Upper lobe of left lung (tissue), 4 donors: ENCODE results near the gene GTPBP1.

ENCODE experiments used
- EP300 ChIP-seq, 4 donors: sonication (generic); formaldehyde crosslinking; IDR thresholded peaks; one replicate each; pipeline ENCODE4 v1.5.1; 2017; ENCODE audit warnings: antibody characterized with exemption in 4 of 4, control low read depth in 2 of 4
- POLR2A ChIP-seq, 4 donors: fragments of 450-650 bp; IDR thresholded peaks; one replicate each; pipeline ENCODE4 v1.5.1; 2016 to 2017; ENCODE audit warnings: antibody characterized with exemption in 4 of 4, mild to moderate bottlenecking in 2 of 4
- POLR2AphosphoS5 ChIP-seq, 2 donors: sonication (generic); formaldehyde crosslinking; IDR thresholded peaks; one replicate each; pipeline ENCODE4 v1.5.1; 2017; ENCODE audit warnings: antibody characterized with exemption in 2 of 2
- TF ChIP-seq, protein P1 (sequence below), 6 experiments: fragments of 450-650 bp in 4 of 6; fragments of 200-600 bp in 2 of 6; sonication (generic) in 2 of 6; IDR thresholded peaks; one replicate each; pipeline ENCODE4 v1.5.1; 2016 to 2019; ENCODE audit warnings: antibody characterized with exemption in 6 of 6

DNA sequence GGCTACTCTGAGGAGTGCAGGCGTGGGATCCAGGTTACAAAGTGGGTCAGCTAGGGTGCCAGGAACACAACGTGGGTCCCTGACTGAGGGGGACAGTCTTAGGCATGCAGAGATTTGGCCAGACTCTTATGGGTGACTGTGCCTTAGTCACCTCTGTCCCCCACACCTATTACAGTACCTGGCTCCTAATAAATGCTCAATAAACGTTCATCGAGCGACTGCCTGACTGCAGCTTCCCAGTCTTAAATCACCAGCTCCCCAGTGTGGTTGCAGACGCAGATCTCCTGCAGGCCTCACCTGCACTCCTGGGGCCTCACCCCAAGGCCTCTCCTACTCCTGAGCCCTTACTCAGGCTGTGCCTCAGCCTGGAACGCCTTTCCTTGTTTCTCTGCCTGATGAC lies 53.3 kb downstream of the GTPBP1 start:
- TF ChIP-seq POLR2AphosphoS5 (IDR thresholded peaks at IDR 0.05): no peak
- TF ChIP-seq POLR2A (IDR thresholded peaks at IDR 0.05): no peak
- TF ChIP-seq, protein P1, sequence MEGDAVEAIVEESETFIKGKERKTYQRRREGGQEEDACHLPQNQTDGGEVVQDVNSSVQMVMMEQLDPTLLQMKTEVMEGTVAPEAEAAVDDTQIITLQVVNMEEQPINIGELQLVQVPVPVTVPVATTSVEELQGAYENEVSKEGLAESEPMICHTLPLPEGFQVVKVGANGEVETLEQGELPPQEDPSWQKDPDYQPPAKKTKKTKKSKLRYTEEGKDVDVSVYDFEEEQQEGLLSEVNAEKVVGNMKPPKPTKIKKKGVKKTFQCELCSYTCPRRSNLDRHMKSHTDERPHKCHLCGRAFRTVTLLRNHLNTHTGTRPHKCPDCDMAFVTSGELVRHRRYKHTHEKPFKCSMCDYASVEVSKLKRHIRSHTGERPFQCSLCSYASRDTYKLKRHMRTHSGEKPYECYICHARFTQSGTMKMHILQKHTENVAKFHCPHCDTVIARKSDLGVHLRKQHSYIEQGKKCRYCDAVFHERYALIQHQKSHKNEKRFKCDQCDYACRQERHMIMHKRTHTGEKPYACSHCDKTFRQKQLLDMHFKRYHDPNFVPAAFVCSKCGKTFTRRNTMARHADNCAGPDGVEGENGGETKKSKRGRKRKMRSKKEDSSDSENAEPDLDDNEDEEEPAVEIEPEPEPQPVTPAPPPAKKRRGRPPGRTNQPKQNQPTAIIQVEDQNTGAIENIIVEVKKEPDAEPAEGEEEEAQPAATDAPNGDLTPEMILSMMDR (IDR thresholded peaks at IDR 0.05): no peak
- no peak for TF ChIP-seq EP300 (IDR thresholded peaks at IDR 0.05)
